Measurements from ENCODE around the gene CCDC106. TPM values are rescaled to one million over a fixed set of nuclear protein-coding genes. Genes with fewer than 3 reads are reported as not detected.

The CCDC106 gene
- total RNA-seq, 2 experiments from 2014 or later = 1.7 to 1.8 TPM

DNA sequence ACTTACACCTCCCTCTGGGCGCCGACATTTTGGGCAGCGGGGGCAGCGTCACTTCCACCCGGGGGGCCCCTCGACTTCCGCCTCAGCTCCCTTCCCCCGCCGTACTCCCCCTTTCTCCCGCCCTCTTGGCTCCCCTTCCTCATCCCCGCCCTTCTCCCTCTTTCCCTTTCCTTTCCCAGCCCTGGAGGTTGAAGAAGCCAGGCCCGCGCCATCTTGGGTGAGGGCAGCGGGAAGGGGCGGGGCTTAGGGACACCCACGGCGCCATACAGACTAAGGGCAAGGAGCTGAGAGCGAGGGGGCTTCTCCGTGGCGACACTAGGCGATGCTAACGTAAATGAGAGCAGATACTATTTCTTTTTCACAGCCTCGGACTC is 48.6 kb upstream of the CCDC106 start, which contains the start of gene FIZ1:
Gene FIZ1, minus strand, starts transcription at position 50 of the 374 bp plus-strand sequence. CDS start 1,652 bp downstream, outside the sequence.
- CTCF ChIA-PET = interaction anchor here (1.0 to 2.3 kb wide), 8 partner anchors 18 to 123 kb away, joined by 3 to 17 read pairs (median 4); partner anchors contain the start of genes ZNF579 and ZNF628
- peak within 1 kb of the TSS; percentile 95 to 97 for H3K27ac ChIP-seq (ENCODE audit: low read depth in 1 of 2, low read length in 2 of 2)
- peaks cover 19% of the 10 kb centered on the region for H3K36me3 ChIP-seq (ENCODE audit: insufficient read depth, low read length)
- no peaks in the 10 kb centered on the region for H3K27me3 Mint-ChIP-seq
- peaks cover 24% of the 10 kb centered on the region for H3K4me1 Mint-ChIP-seq (ENCODE audit: low read depth)
- H3K9me3 ChIP-seq (ENCODE audit: control insufficient read depth in 1 of 2, insufficient read depth in 1 of 2, low read length in 2 of 2) = no peaks in the 10 kb centered on the region
- peak within 1 kb of the TSS; percentile 95 for H3K4me3 ChIP-seq (ENCODE audit: low read length)
- H3K27ac Mint-ChIP-seq = peak within 1 kb of the TSS; percentile 95
- DNase-seq (peak; percentile 89 to 98 (median 94)), ATAC-seq (ENCODE audit: poor library complexity) (peak; percentile 71)
- intact Hi-C loops (cut with DNase I, micrococcal nuclease) = loop anchor here (1.0 to 5.0 kb wide), 7 partner anchors 12 to 317 kb away; partner anchors contain the start of genes BRSK1 (in 1 of the 2), HSPBP1 (in 1 of the 2), KMT5C (in 1 of the 2) and ZNF579 (in 1 of the 2)
- no peaks in the 10 kb centered on the region for H3K9me3 Mint-ChIP-seq
- peaks cover 34% of the 10 kb centered on the region for H3K4me1 ChIP-seq (ENCODE audit: insufficient read depth, low read length)
- POLR2A ChIA-PET = interaction anchor here (0.6 to 2.9 kb wide), 27 partner anchors 13 to 1484 kb away, joined by 3 to 42 read pairs (median 8); partner anchors contain the start of genes HSPBP1, ISOC2, KMT5C and MBOAT7
- peak within 1 kb of the TSS; percentile 99 for H3K4me3 Mint-ChIP-seq
- TF ChIP-seq, protein P1, sequence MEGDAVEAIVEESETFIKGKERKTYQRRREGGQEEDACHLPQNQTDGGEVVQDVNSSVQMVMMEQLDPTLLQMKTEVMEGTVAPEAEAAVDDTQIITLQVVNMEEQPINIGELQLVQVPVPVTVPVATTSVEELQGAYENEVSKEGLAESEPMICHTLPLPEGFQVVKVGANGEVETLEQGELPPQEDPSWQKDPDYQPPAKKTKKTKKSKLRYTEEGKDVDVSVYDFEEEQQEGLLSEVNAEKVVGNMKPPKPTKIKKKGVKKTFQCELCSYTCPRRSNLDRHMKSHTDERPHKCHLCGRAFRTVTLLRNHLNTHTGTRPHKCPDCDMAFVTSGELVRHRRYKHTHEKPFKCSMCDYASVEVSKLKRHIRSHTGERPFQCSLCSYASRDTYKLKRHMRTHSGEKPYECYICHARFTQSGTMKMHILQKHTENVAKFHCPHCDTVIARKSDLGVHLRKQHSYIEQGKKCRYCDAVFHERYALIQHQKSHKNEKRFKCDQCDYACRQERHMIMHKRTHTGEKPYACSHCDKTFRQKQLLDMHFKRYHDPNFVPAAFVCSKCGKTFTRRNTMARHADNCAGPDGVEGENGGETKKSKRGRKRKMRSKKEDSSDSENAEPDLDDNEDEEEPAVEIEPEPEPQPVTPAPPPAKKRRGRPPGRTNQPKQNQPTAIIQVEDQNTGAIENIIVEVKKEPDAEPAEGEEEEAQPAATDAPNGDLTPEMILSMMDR (IDR thresholded peaks at IDR 0.05) = no peak
- peaks cover 56% of the 10 kb centered on the region for H3K36me3 Mint-ChIP-seq (ENCODE audit: low read depth)
- no peaks in the 10 kb centered on the region for H3K27me3 ChIP-seq (ENCODE audit: control insufficient read depth in 1 of 2, insufficient read depth in 2 of 2, low read length in 2 of 2)

DNA sequence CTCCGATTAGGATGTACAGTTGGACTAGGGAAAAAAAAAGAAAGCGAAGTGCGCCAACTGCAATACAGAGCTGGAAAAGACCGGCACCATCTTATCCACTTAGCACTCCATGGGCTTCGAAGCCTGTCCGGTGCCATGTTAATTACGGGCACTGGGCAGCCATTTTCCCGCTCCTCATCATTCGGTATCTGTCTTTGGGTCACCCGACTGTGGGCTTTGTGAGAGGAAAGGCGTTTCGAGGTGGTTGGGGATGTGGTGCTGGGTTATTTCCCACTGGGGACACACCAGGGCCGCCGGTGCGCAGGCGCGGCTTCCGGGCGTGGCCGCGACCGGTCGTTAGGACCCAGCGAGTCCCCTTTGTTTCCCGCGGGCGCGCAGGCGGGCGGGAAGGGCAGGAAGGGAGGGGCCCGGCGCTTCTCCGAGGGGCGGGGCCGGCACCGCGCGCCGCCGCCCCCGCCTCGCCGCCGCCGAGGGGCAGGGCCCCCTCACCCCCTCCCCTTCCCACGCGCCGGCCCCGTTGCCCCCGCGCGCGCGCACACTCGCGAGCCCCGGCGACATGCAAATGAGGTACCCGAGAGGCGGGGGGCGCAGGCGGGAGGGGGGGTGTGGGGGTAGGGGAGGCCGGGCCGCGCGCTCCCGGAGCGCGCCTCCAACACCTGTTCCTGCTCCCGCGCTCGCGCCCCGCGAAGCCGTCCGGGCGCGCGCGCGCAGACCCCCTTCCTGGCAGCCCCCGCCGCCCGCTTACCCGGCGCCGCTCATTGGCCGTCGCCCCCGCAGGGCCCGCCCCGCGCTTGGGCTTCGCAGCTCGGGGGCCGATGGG is 48.0 kb upstream of the CCDC106 start, which contains the start of gene ZNF524:
Gene ZNF524, plus strand, starts transcription at position 447 of the 820 bp plus-strand sequence. CDS start 1,825 bp downstream, outside the sequence.
- Mint-ChIP-seq H3K4me1 (ENCODE audit: low read depth) (peaks cover 29% of the 10 kb centered on the region), H3K27ac (peak within 1 kb of the TSS; percentile 95), H3K4me3 (peak within 1 kb of the TSS; percentile 99), H3K36me3 (ENCODE audit: low read depth) (peaks cover 56% of the 10 kb centered on the region), H3K27me3 (no peaks in the 10 kb centered on the region), H3K9me3 (no peaks in the 10 kb centered on the region)
- peak; percentile 66 to 94 (median 80) for DNase-seq
- POLR2A ChIA-PET = interaction anchor here (0.6 to 2.9 kb wide), 25 partner anchors 13 to 482 kb away, joined by 3 to 42 read pairs (median 8); partner anchors contain the start of genes HSPBP1, ISOC2, KMT5C and PPP1R12C
- peak; percentile 65 for ATAC-seq (ENCODE audit: poor library complexity)
- CTCF ChIA-PET = interaction anchor here (1.0 to 2.3 kb wide), 7 partner anchors 27 to 124 kb away, joined by 3 to 17 read pairs (median 6); partner anchors contain the start of gene ZNF628
- peak within 1 kb of the TSS; percentile 95 for H3K4me3 ChIP-seq (ENCODE audit: low read length)
- H3K4me1 ChIP-seq (ENCODE audit: insufficient read depth, low read length) = peaks cover 39% of the 10 kb centered on the region
- H3K27ac ChIP-seq (ENCODE audit: low read depth in 1 of 2, low read length in 2 of 2) = peak within 1 kb of the TSS; percentile 95 to 97
- intact Hi-C loops (cut with DNase I, micrococcal nuclease) = loop anchor here (1.0 to 10.0 kb wide), 9 partner anchors 13 to 345 kb away; partner anchors contain the start of genes BRSK1 (in 1 of the 2), HSPBP1 (in 1 of the 2), KMT5C (in 1 of the 2) and PPP6R1 (in 1 of the 2)
- no peaks in the 10 kb centered on the region for H3K27me3 ChIP-seq (ENCODE audit: control insufficient read depth in 1 of 2, insufficient read depth in 2 of 2, low read length in 2 of 2)
- TF ChIP-seq, protein P1 (IDR thresholded peaks at IDR 0.05) = no peak
- no peaks in the 10 kb centered on the region for H3K9me3 ChIP-seq (ENCODE audit: control insufficient read depth in 1 of 2, insufficient read depth in 1 of 2, low read length in 2 of 2)
- peaks cover 16% of the 10 kb centered on the region for H3K36me3 ChIP-seq (ENCODE audit: insufficient read depth, low read length)

DNA sequence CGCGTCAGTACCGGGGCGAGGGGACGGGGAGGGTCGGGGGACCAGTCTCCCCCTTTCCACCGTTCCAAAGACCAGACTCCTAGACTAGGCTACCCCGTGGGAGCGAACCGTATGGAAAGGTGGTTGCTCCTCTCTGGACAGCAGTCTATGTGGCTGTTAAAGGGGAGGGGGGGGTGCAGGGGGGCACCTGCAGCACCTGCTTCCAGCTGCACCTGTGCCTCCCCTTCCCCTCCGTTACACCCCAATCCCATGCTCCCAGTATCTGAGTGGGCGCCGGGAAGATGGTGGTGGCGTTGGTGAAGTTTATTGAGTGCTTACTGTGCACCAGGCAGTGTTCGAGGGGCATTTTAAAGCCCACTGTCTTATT is 47.4 kb upstream of the CCDC106 start:
- Histone ChIP-seq H3K36me3 (ENCODE audit: insufficient read depth, low read length) (peaks cover 10% of the 10 kb centered on the region), H3K27ac (ENCODE audit: low read depth in 1 of 2, low read length in 2 of 2) (peak overlapping the region; percentile 68 to 95), H3K4me3 (ENCODE audit: low read length) (peak overlapping the region; percentile 63), H3K27me3 (ENCODE audit: control insufficient read depth in 1 of 2, insufficient read depth in 2 of 2, low read length in 2 of 2) (no peaks in the 10 kb centered on the region), H3K9me3 (ENCODE audit: control insufficient read depth in 1 of 2, insufficient read depth in 1 of 2, low read length in 2 of 2) (no peaks in the 10 kb centered on the region), H3K4me1 (ENCODE audit: insufficient read depth, low read length) (peaks cover 39% of the 10 kb centered on the region)
- CTCF ChIA-PET = interaction anchor here (2.1 to 2.3 kb wide), 2 partner anchors 32 to 97 kb away, joined by 11 to 17 read pairs; no protein-coding TSS in a partner anchor
- intact Hi-C loops (cut with DNase I, micrococcal nuclease) = loop anchor here in 1 of 2 experiments (10.0 kb wide), 2 partner anchors 196 to 346 kb away; partner anchors contain the start of genes PPP6R1 and UBE2S
- ATAC-seq (ENCODE audit: poor library complexity) (no peak), DNase-seq (no peak)
- TF ChIP-seq, protein P1 (IDR thresholded peaks at IDR 0.05) = no peak
- POLR2A ChIA-PET = interaction anchor here (1.2 to 2.9 kb wide), 6 partner anchors 14 to 341 kb away, joined by 3 to 38 read pairs (median 13); partner anchors contain the start of genes U2AF2 and ZNF579
- Mint-ChIP-seq H3K9me3 (no peaks in the 10 kb centered on the region), H3K27me3 (no peaks in the 10 kb centered on the region), H3K4me3 (peak overlapping the region; percentile 90), H3K27ac (peak overlapping the region; percentile 83), H3K36me3 (ENCODE audit: low read depth) (peaks cover 50% of the 10 kb centered on the region), H3K4me1 (ENCODE audit: low read depth) (peaks cover 29% of the 10 kb centered on the region)
